Brain pericyte (primary cell): ENCODE measurements around the gene MAD2L1.
A peak's percentile ranks its signal among the peaks of the same experiment; 100 is the strongest.

Source experiments
- DNase-seq: peaks from one replicate; pipeline ENCODE4 v3.0.0-alpha.2; 2012; ENCODE audit warnings: low read depth, low spot score

Gene MAD2L1

GRCh38 chr4:120059036-120059435 lies 7.6 kb downstream of the MAD2L1 start:
- no peak for DNase-seq

DNA sequence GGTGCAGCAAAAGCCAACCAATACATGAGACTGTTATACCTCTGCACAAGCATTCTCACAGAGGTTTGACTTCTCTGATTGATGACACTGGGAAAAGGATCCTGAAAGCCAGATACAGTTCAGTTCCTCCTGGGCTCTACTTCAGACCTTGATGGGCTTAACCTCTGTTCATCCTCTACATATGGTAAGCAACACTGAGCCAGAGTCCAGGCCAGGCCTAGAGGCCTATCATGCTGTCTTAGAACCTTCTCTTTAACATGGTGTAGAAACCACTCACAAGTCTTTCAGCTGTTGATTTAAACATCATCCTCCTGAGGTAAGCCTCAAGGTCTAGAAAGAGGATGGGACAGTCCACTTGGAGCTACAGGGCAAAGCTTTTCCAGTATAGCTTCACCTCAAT lies 9.2 kb downstream of the MAD2L1 start:
- DNase-seq = no peak

DNA sequence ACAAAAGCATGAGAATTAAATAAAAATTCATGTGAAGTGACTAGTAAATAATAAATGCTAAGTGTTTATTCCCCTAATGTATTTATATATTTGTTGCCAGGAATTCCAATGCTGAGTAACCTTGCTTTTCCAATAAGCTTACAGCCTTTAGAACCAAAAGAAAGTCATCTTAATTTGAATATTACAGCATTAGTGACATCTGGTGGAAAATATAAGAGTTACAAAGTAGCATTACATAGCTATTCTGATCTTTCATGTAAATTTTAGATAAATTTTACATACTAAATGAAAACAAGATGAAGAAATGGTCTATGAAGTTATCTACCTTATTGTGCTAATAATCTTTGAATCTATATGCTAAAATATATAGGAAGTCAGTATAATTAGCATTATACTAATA lies 10.4 kb downstream of the MAD2L1 start:
- DNase-seq = no peak

GRCh38 chr4:120055795-120056194 lies 10.9 kb downstream of the MAD2L1 start:
- DNase-seq = no peak

DNA sequence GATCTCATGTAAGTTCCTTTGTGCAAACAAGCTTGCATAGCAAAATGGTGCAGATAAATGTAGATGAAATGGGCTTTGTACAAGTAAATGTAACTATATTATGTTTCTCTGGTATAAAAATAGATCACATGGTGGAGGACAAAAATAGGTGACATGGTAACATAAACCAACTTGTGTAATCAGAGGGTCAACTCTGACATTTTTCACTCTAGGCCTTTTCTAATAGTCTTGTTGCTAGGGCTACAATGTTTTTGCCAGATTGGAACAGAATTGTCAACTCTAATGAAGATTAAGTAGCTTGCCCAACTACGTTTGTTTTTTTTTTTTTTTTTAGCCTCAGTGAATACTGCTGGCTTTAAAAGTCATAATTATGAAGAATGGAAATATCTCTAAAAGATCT lies 11.5 kb downstream of the MAD2L1 start:
- no peak for DNase-seq

DNA sequence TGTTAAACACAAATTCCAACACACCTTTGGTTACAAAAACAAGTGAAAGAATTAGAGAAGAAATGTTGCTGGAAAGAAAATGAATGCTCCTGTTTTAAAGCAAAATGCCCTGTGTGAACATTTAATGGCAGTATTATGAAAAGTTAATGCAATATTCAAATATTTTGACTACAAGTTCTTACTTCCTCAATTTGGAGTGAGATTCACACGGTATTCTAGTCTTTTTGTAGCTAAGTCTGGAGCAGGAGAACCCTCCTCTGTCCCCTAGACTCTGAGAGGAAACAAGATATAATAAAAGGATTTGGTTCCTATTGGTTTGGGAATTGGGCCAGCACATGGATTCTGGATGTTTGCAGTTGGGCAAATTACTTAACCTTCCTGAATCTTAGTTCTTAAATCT lies 12.7 kb downstream of the MAD2L1 start:
- DNase-seq = no peak

DNA sequence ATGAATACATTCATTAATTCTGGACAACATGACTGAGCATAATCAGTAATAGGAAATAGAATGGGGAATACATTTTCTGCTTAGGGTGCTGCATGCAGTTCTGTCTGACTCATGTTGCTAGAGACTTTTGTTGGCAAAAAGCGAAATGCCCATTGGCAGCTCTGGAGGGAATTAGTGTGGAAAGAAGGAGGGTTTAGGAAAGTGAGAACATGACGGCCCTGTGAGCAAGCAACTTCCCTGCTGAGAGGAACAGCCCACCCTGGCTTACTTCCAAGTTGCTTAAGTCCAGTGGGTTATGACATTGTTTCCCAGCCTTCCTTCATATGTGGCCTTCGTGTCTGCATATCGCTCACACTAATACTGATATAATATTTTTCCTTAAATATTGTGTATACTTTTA lies 13.8 kb downstream of the MAD2L1 start:
- peak; percentile 88 for DNase-seq

- DNase-seq = no peak
Observed at GRCh38 chr4:120051253-120051652, 15.4 kb downstream of the MAD2L1 start.

DNA sequence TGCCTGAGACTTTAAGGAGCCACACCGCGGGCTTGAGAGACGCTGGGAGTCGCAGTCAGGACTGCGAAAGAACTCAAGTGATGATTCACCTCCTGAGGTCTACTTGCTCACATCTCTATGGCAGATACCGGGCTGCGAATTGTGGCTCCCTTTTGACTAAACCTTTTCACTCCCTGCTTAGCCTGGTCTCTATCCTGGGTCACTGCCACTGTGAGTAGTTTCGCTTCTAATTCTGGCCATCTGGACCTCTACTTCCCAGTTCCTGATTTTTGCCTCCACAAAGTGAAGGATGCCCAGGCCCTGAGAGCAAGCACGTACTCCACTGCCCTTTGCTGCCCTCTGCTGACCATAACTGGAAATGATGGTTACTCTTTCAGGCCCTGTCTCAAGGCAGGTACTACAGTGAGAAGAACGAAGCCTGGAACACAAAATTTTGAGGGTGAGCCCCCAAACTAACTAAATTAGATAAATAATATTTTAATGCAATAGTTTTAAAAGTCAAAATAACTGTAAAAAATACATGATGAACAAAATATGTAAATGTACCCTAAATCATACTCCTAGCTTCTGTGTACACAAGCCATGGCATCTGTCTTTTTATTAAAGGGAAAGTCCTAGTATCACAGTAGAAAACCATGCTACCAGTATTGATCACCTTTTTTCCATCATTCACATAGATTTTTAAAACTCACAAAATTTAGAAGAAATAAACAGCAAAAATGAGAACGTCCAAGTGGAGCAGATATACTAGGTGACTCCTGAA lies 16.7 kb downstream of the MAD2L1 start:
- peak; percentile 76 for DNase-seq

- DNase-seq = no peak
Observed at GRCh38 chr4:120043828-120044227, 22.8 kb downstream of the MAD2L1 start.

DNA sequence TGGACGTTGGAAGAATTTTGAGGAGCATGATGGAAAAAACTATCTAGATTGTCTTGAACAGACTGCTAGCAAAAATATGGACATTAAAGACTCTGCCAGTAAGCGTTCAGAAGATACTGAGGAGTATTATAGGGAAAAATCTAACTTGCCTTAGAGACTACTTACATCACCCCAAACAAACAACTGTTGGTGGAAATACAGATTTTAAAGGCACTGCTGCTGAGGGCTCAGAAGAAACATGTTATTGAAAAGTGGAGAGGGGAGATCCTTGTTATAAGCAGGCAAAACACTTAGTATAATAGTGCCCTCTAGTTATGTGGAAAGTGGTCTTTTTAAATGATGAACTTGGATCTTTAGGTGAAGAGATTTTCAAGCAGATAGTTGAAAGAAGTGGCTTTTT lies 29.2 kb downstream of the MAD2L1 start:
- DNase-seq = no peak

DNA sequence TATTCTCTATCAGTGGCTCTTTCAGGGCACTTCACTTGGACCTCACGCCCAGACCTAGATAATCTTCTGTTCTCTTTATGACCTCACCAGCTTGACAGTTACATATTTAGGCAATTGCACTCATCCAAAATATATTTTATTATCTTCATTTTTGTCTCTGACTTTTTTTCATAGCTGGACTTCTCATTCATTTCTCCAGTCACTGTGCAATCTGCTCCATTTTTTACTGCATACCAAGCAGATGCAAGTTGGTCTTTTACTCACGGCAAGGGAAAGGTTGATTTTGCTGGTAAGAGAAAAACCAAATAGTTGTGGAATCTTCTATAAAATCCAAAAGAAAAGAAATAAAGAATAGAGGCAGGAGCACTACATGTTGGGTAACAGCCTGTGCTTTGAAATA lies 31.7 kb downstream of the MAD2L1 start:
- DNase-seq = no peak

DNA sequence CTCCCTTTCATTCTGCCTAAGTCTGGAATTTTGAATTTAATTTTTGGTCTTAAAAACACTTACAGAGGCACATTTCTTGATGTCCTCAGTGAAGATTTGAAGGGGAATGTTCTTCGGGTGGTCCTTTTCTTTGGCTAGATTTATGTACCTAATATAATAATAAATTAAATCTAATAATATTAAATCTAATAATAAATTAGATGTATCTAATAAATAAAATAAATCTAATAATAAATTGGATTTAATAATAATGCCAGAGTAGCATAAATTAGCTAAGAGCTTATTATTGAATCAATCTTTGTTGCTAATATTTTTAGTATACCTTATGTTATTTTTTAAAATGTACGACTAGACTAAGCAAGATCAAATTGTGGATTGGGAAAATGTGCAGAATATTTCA lies 39.8 kb downstream of the MAD2L1 start:
- no peak for DNase-seq

DNA sequence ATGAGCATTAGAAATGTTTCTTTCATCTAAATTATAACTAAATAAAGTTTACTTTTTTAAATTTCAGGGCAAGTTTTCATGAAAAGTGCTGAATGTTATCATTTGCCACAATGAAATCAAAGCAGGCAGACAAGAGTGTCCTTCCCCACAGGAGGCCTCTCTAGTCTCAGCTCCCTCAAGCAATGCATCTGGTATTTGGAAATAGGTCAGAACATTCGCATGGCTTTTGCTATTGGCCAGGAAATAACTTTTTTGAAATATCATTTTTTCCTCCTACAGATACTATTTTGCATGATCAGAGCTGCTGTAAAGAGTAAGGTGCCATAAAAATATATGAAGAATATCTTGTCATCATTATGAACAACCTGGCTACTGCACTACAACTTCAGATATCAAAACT lies 41.1 kb downstream of the MAD2L1 start:
- DNase-seq = peak; percentile 10

GRCh38 chr4:120018786-120019185 lies 47.9 kb downstream of the MAD2L1 start:
- DNase-seq = no peak

DNA sequence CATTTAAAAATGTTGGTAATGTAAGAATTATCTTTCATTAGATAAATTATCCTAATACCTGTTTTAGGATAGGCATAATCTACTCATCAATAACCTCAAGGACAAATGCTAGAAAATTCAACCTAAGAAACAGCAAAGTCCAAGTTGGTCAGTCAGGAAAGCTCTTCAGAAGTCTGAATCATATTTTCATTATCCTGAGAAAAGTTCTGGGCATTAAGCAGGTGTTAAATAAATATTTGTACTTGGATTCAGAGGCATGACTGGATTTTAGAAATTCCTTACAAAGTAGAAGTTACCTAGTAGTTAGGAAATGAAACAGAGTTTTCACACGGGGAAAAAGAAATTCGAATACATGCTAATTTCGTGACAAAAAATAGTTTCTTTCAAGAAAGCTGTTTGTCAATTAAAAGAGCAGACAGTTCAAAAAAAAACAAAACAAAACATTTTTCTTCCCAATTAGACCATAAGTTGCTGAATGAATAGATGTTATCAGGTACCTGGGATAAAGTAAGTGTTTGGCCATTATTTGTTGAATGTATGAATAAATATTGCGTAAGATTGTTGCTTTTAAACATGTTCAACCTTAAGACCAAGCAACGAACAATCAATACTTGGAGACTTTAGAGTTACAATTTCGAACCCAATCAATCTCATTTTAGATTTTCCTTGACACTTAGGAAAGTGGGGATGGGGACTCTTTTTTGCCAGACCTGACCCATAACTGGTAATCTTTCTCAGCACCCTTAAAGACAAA lies 48.5 kb downstream of the MAD2L1 start:
- no peak for DNase-seq

DNA sequence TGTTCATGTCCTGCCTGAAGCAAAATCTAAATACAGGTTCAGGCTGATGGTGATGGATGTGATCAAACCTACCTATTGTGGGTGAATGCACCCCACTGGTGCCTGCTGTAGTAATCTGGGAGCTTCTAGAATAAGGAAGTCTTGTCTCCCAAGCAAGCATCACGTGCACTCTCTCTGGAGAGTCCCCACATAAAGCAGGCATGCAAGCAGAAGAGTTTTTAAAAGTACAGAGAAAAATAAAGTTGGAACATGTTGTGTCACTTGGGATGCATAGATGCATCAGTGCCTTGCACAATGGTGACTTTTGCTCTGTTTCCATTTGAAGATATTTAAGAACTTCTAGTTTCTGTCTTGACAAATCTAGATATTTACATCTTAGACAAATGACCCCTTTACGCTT lies 54.9 kb downstream of the MAD2L1 start:
- DNase-seq = no peak

- DNase-seq = no peak
Observed at GRCh38 chr4:120010646-120011045, 56.0 kb downstream of the MAD2L1 start.

DNA sequence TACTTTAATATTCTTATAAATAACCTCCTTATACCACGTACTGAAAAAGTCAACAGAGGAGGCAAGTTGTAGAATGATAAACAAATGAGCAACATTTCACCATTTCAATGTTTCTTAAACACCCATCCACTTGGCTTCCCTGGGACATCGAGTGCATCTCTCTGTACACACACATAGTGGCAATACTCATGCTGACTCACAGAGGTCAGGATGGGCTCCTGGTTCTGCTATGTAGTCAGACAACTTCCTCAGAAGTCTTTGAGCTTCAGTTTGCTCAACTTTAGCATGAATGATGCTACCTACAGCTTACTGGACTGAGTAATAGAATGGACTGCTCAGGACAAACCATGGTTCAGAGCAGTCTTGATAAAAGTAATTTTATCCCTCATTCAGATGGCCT lies 56.9 kb downstream of the MAD2L1 start:
- no peak for DNase-seq

DNA sequence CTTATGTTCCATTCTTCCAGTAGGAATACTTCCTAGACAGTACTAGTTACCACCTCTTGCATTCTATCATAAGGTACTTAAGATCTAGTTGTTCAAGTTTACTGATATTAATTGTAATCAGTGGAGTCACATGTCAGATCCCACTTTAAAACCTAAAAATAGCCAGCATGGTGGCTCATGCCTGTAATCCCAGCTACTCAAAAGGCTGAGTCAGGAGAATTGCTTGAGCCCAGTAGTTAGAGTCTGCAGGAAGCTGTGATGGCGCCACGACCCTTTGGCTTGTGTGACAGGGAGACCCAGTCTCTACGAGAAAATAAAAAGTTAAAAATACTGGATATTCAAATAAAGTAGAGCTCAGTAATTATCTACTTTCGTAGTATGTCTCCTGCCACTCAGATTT lies 57.7 kb downstream of the MAD2L1 start:
- DNase-seq = no peak

- no peak for DNase-seq
Observed at GRCh38 chr4:120007896-120008436, 58.7 kb downstream of the MAD2L1 start.

DNA sequence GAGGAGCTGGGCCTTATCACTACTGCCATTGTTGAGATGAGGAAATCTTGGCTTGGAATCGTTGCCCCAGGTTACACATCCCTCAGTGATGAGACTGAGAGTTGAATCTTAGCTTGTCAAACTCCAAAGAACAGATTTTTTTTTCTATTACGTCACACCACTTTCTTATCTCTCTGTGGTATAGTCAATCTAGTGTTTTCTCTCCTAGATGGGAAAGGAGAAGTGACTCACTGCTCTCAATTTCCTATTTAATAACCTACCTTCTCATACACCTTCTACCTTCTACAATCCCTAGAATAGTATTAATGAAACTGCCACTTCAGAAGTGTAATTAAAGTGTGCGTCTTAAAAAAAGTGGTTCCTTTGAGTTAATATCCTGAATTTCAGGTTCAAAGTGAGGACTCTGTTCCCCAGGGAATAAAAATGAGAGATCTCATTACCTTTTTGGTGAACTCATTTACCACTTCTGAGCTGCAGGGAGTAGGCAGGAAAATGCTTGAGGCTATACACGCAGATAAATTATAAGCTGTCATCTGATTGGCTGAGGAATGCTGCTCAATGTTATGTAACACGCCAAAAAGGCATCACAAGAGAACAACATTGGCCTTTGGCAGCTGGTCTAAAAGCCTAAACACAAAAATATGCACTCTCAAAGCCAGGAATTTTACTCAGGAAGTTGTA lies 59.3 kb downstream of the MAD2L1 start:
- DNase-seq = no peak
